ENCODE results near the gene MRPS12. TPM values are rescaled to one million over a fixed set of nuclear protein-coding genes. Genes with fewer than 3 reads are reported as not detected.
"Not testable (repeated sequence)": the region's sequence is repeated elsewhere in the genome, so short reads cannot be mapped to it uniquely, and the experiment has no call there.

MRPS12 gene
- total RNA-seq: 100 to 1,000 TPM in 1 of 2 donors, 10 to 100 TPM in 1; 82.5 to 117 TPM

- H3K27me3 Mint-ChIP-seq: no peaks in the 10 kb centered on the region
- H3K27ac Mint-ChIP-seq: peak within 1 kb of the TSS; percentile 91 to 95
- H3K4me3 Mint-ChIP-seq: peak within 1 kb of the TSS; percentile 99
- H3K36me3 Mint-ChIP-seq: peaks cover 7% of the 10 kb centered on the region
- ATAC-seq (peak; percentile 97), DNase-seq (ENCODE audit: low spot score) (peak; percentile 98)
- no peaks in the 10 kb centered on the region for H3K9me3 Mint-ChIP-seq
- peaks cover 40 to 43% of the 10 kb centered on the region in 2 donors for H3K4me1 Mint-ChIP-seq (ENCODE audit: low read depth in 2 of 2)
These were observed at the start of gene MRPS12 for GRCh38 chr19:38930776-38931520. Gene MRPS12 (plus strand): TSS chr19:38930944. CDS start chr19:38931295, 351 bp downstream.

GRCh38 chr19:38883286-38883685 lies 47.5 kb upstream of the MRPS12 start:
- H3K36me3 Mint-ChIP-seq: no peaks in the 10 kb centered on the region

GRCh38 chr19:38884691-38885090 lies 46.1 kb upstream of the MRPS12 start:
- ATAC-seq; DNase-seq (ENCODE audit: low spot score); H3K36me3 Mint-ChIP-seq; H3K9me3 Mint-ChIP-seq; H3K4me3 Mint-ChIP-seq; H3K4me1 Mint-ChIP-seq (ENCODE audit: low read depth in 2 of 2); H3K27me3 Mint-ChIP-seq; H3K27ac Mint-ChIP-seq: not testable (repeated sequence)

More at GRCh38 chr19:38883286-38883685, 47.5 kb upstream of the MRPS12 start:
- H3K4me1 Mint-ChIP-seq (ENCODE audit: low read depth in 2 of 2): peaks cover 6 to 8% of the 10 kb centered on the region in 2 donors
- H3K9me3 Mint-ChIP-seq: no peaks in the 10 kb centered on the region
- no peak overlapping the region for H3K4me3 Mint-ChIP-seq
- no peak for DNase-seq (ENCODE audit: low spot score)
- H3K27me3 Mint-ChIP-seq: no peaks in the 10 kb centered on the region
- ATAC-seq: no peak
- no peak overlapping the region for H3K27ac Mint-ChIP-seq

GRCh38 chr19:38888876-38889275 lies 41.9 kb upstream of the MRPS12 start:
- no peaks in the 10 kb centered on the region for H3K27me3 Mint-ChIP-seq
- H3K36me3 Mint-ChIP-seq: no peaks in the 10 kb centered on the region
- no peak overlapping the region for H3K4me3 Mint-ChIP-seq
- no peaks in the 10 kb centered on the region for H3K4me1 Mint-ChIP-seq (ENCODE audit: low read depth in 2 of 2)
- H3K27ac Mint-ChIP-seq: no peak overlapping the region
- no peak for DNase-seq (ENCODE audit: low spot score)
- H3K9me3 Mint-ChIP-seq: no peaks in the 10 kb centered on the region
- ATAC-seq: no peak

- no peak for DNase-seq (ENCODE audit: low spot score)
- ATAC-seq: no peak
- H3K4me3 Mint-ChIP-seq: no peak overlapping the region
- H3K4me1 Mint-ChIP-seq (ENCODE audit: low read depth in 2 of 2): peaks cover 3 to 4% of the 10 kb centered on the region in 2 donors
- H3K27ac Mint-ChIP-seq: no peak overlapping the region
- no peaks in the 10 kb centered on the region for H3K27me3 Mint-ChIP-seq
- no peaks in the 10 kb centered on the region for H3K36me3 Mint-ChIP-seq
- H3K9me3 Mint-ChIP-seq: no peaks in the 10 kb centered on the region
These were observed 40.9 kb upstream of the MRPS12 start for GRCh38 chr19:38889803-38890202.

GRCh38 chr19:38890686-38891085 lies 40.1 kb upstream of the MRPS12 start:
- H3K4me3 Mint-ChIP-seq: no peak overlapping the region
- DNase-seq (ENCODE audit: low spot score) (no peak), ATAC-seq (no peak)
- no peak overlapping the region for H3K27ac Mint-ChIP-seq
- peaks cover 9 to 10% of the 10 kb centered on the region in 2 donors for H3K4me1 Mint-ChIP-seq (ENCODE audit: low read depth in 2 of 2)
- no peaks in the 10 kb centered on the region for H3K9me3 Mint-ChIP-seq
- no peaks in the 10 kb centered on the region for H3K27me3 Mint-ChIP-seq
- no peaks in the 10 kb centered on the region for H3K36me3 Mint-ChIP-seq

- no peak for DNase-seq (ENCODE audit: low spot score)
- Mint-ChIP-seq H3K4me1 (ENCODE audit: low read depth in 2 of 2) (peaks cover 13 to 14% of the 10 kb centered on the region in 2 donors), H3K27me3 (no peaks in the 10 kb centered on the region), H3K9me3 (no peaks in the 10 kb centered on the region), H3K27ac (no peak overlapping the region), H3K36me3 (no peaks in the 10 kb centered on the region), H3K4me3 (no peak overlapping the region)
- ATAC-seq: no peak
These were observed 39.0 kb upstream of the MRPS12 start for GRCh38 chr19:38891771-38892170.

GRCh38 chr19:38892841-38893240 lies 37.9 kb upstream of the MRPS12 start:
- ATAC-seq: no peak
- Mint-ChIP-seq H3K27ac (no peak overlapping the region), H3K36me3 (no peaks in the 10 kb centered on the region), H3K4me1 (ENCODE audit: low read depth in 2 of 2) (peaks cover 22 to 25% of the 10 kb centered on the region in 2 donors), H3K9me3 (no peaks in the 10 kb centered on the region), H3K27me3 (no peaks in the 10 kb centered on the region), H3K4me3 (no peak overlapping the region)
- DNase-seq (ENCODE audit: low spot score): no peak

GRCh38 chr19:38893341-38893771 lies 37.4 kb upstream of the MRPS12 start:
- no peak for DNase-seq (ENCODE audit: low spot score)
- Mint-ChIP-seq H3K9me3 (no peaks in the 10 kb centered on the region), H3K4me3 (no peak overlapping the region), H3K27me3 (no peaks in the 10 kb centered on the region), H3K4me1 (ENCODE audit: low read depth in 2 of 2) (peaks cover 27 to 30% of the 10 kb centered on the region in 2 donors), H3K36me3 (no peaks in the 10 kb centered on the region), H3K27ac (no peak overlapping the region)
- no peak for ATAC-seq

GRCh38 chr19:38894968-38895367 lies 35.8 kb upstream of the MRPS12 start:
- Mint-ChIP-seq H3K27ac (no peak overlapping the region), H3K4me3 (no peak overlapping the region), H3K36me3 (no peaks in the 10 kb centered on the region)

GRCh38 chr19:38898788-38899446 lies 31.8 kb upstream of the MRPS12 start:
- DNase-seq (ENCODE audit: low spot score): no peak
- H3K4me1 Mint-ChIP-seq (ENCODE audit: low read depth in 2 of 2): peaks cover 49 to 51% of the 10 kb centered on the region in 2 donors
- peak overlapping the region; percentile 88 to 94 for H3K27ac Mint-ChIP-seq

More at GRCh38 chr19:38894968-38895367, 35.8 kb upstream of the MRPS12 start:
- Mint-ChIP-seq H3K9me3 (no peaks in the 10 kb centered on the region), H3K27me3 (no peaks in the 10 kb centered on the region), H3K4me1 (ENCODE audit: low read depth in 2 of 2) (peaks cover 34 to 39% of the 10 kb centered on the region in 2 donors)
- DNase-seq (ENCODE audit: low spot score) (no peak), ATAC-seq (no peak)

GRCh38 chr19:38899447-38900201 lies 31.1 kb upstream of the MRPS12 start, which contains the start of the genes NFKBIB and SIRT2:
Gene NFKBIB (plus strand): TSS chr19:38899969. CDS start chr19:38900033, 64 bp downstream.
Gene SIRT2 (minus strand): TSS chr19:38899618. CDS start chr19:38899521, 97 bp downstream.
- peaks cover 53 to 55% of the 10 kb centered on the region in 2 donors for H3K4me1 Mint-ChIP-seq (ENCODE audit: low read depth in 2 of 2)
- peak within 1 kb of the TSS; percentile 88 to 94 for H3K27ac Mint-ChIP-seq

More at GRCh38 chr19:38898788-38899446, 31.8 kb upstream of the MRPS12 start:
- Mint-ChIP-seq H3K36me3 (peaks cover 9% of the 10 kb centered on the region), H3K4me3 (peak overlapping the region; percentile 97), H3K9me3 (no peaks in the 10 kb centered on the region), H3K27me3 (no peaks in the 10 kb centered on the region)
- ATAC-seq: no peak

GRCh38 chr19:38900202-38900629 lies 30.5 kb upstream of the MRPS12 start:
- ATAC-seq (no peak), DNase-seq (ENCODE audit: low spot score) (no peak)
- H3K27ac Mint-ChIP-seq: peak overlapping the region; percentile 88 to 94
- H3K36me3 Mint-ChIP-seq: peaks cover 17% of the 10 kb centered on the region
- no peaks in the 10 kb centered on the region for H3K27me3 Mint-ChIP-seq
- no peaks in the 10 kb centered on the region for H3K9me3 Mint-ChIP-seq
- peak overlapping the region; percentile 97 for H3K4me3 Mint-ChIP-seq
- H3K4me1 Mint-ChIP-seq (ENCODE audit: low read depth in 2 of 2): peaks cover 52 to 53% of the 10 kb centered on the region in 2 donors

More at GRCh38 chr19:38899447-38900201, 31.1 kb upstream of the MRPS12 start, which contains the start of the genes NFKBIB and SIRT2:
- H3K27me3 Mint-ChIP-seq: no peaks in the 10 kb centered on the region
- peak; percentile 96 for ATAC-seq
- no peaks in the 10 kb centered on the region for H3K9me3 Mint-ChIP-seq
- H3K36me3 Mint-ChIP-seq: peaks cover 16% of the 10 kb centered on the region
- H3K4me3 Mint-ChIP-seq: peak within 1 kb of the TSS; percentile 97
- peak; percentile 100 for DNase-seq (ENCODE audit: low spot score)

Measured in natural killer cell treated with Interleukin-12 subunit alpha and Interleukin-12 subunit beta and Interleukin-15 and Interleukin-18, amount 100 ng/mL, for 72 hours (primary cell).